Measurements from ENCODE around the gene SMC1A.
"Not testable (repeated sequence)": the region's sequence is repeated elsewhere in the genome, so short reads cannot be mapped to it uniquely, and the experiment has no call there.

The SMC1A gene

DNA sequence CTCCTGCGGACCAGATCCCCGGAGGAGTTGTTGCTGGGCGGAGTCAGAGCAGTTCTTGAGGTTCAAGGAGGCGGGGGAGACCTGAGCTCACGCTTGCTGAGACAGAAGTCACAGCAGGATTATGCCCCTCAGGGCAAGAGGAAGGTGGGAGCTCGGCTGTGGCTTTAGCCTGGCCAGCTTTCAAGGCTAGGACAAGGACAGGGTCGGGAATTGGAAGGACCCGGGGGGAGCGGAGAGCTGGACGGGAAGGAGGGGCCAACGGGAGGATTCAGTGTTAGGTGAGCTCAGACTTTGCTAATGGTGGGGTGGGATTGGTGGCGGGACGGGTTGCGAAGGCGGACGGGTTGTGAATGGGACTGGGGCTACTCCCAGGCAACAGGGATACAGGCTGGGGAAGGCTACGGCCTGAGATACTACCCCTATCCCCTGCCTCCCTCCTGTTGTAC is 430 bp upstream of the SMC1A start, which contains the start of gene RIBC1:
Gene RIBC1 (plus strand): TSS at position 13 of the 446 bp plus-strand sequence. CDS start 3,404 bp downstream, outside the sequence.
- DNase-seq (ENCODE audit: low read depth in 2 of 2): no peak

DNA sequence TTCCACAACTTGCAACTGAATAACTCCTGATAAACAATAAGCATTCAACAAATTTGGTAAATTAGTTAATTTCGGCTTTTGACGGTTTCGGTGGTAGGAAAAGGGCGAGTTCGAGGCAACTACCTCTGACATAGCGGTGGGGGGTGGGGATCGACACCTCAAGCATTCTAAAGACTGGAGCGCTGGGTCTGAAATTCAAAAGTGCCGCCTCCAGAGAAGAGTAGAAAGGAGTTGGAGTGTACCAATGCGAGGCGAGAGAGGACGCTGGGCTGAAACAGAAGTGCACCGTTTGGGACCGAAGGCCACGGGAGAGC is 725 bp downstream of the SMC1A start:
- DNase-seq (ENCODE audit: low read depth in 2 of 2): no peak

DNA sequence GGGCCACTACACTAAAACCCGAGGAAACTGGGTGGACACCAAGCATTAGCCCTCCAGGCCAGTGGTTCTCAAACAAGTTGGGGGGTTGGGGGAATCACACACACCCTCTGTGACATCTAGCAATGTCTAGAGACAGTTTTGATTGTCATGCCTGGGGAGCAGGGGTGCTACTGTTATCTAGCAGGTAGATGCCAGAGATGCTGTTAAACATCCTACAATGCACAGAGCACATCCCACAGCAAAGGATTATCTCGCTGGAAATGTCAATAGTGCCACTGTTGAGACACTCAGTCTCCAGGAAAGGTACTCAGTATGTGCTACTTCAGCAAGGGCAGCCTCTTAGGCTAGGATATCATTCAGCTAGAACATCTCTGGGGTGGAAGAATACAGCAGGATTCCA is 1.3 kb downstream of the SMC1A start:
- no peak for DNase-seq (ENCODE audit: low read depth in 2 of 2)

DNA sequence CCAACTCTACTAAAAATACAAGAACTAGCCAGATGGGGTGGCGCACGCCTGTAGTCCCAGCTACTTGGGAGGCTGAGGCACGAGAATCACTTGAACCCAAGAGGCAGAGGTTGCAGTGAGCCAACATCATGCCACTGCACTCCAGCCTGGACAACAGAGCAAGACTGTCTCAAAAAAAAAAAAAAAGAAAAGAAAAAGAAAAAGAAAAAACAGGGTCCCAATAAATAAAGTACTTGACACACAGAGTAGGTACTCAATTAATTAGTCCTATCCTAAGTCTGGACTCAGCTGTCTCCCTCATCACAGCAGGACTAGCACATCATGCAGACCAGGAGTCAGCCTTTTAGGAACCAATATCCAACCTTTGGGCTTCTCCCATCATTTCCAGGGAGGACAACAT is 2.1 kb downstream of the SMC1A start:
- not testable (repeated sequence) for DNase-seq (ENCODE audit: low read depth in 2 of 2)

DNA sequence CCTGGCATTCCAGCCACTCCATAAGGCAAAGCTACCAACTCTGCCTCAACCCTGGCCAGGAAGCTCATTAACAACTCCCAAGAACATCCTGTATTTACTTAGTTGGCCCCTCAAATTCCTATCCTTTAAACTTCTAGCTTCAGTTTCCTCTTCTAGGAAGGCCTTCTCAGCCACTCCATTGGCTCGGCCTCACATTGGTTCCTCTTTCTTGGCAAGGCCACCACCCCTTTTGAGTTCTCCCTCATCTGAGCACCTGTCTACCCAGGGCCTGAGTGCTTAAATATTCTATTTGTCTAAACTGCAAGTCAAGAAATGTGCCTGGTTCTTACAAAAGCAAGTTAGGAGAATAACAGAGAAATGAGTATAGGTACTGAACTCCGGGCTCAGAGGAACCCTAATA is 10.0 kb downstream of the SMC1A start:
- no peak for DNase-seq (ENCODE audit: low read depth in 2 of 2)

DNA sequence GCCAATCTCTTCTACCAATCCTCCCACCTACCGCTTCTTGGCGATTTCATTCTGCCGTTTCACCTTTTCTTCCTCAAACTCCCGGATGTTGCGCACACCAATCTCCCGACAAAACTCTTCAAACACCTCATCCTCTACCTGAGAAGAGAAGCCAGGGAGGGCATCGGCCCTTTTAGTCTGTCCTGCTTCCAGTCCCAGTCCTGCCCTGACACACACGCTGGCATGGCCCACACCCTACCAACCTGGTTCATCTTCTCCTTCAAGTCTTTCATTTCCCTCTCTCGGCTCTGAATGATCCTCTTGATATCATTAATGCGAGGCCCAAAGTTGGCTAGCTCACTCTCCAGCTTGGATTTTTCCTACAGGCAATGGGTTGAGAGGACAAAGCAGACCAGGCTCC is 18.9 kb downstream of the SMC1A start:
- no peak for DNase-seq (ENCODE audit: low read depth in 2 of 2)

DNA sequence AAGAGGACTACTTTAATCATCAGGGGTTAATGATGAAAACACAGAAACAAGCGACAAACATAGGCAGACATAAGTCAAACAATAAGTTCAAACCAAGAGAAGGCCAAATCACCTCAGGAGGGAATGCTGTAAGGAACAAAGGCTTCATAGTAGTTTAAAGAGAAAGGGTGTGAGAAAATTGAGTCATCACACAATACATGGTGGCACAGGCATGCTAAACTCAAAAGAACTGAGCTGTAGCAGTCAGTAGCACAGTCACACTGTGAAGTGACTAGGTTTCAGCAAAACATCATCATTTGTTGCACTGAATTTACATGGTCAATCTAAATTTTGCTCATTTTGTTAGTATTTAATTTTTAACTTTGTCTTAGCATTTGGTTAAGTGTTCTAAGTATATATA is 24.2 kb downstream of the SMC1A start:
- no peak for DNase-seq (ENCODE audit: low read depth in 2 of 2)

DNA sequence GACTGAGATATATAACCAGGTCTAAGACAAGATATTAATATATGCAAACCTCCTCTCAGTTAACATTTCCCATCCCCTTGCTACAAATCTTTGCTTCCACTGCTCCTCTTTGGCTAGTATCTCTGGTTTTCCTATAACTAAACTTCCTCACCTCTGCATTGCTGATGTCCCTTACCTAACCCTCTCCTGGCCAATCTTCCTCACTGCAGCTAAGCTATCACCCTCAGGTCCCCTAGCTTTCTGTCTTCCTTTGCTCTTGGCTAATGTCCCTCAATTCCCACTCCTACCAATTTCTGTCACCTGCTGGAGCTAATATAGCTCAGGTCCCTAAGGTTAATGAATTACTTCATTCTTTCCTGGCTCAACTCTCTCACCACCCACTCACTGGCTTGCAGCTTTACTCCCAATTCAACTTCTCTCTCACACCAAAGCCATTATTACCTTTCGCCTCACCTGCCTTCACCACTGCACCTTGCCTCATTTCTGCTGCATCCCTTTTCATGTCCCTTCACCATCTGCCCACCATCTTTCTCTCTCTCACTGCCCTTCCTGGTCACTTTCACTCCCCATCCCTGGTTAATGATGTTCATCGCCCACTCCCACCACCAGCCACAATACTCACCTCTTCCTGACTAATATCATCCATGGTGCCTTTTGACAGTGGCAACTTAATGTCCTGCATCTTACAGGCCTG is 26.7 kb downstream of the SMC1A start:
- no peak for DNase-seq (ENCODE audit: low read depth in 2 of 2)

DNA sequence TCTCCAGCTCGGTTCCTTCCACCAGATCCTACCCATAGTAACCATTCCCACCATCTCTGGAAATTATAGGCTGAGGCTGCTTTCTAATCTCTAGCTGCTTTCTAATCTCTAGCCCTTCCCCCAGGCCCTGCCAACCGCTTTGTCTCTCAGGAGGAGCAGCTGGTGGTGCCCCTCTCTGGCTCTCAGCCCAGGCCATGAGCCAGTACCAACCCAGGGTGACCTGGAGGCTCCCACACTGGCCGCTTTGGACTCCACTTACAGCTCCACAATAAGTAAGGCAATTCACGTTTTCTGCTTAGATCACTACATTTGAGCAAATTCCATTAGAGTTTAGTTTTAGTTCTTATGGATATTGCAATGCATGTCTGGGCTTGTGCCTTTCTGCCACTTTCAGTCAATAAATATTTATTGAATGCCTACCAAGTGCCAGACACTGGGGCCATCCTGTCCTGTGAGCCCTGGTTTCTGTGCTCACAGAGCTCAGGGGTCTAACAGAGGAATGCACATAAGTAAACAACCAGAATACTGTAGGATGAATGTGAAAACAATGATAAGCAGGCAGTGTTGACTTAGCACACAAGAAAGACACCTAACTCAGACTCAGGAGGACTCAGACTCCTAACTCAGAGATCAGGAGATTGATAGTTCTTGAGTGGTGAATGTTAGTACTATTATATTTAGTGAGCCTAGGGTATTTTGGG is 38.9 kb downstream of the SMC1A start:
- no peak for DNase-seq (ENCODE audit: low read depth in 2 of 2)

DNA sequence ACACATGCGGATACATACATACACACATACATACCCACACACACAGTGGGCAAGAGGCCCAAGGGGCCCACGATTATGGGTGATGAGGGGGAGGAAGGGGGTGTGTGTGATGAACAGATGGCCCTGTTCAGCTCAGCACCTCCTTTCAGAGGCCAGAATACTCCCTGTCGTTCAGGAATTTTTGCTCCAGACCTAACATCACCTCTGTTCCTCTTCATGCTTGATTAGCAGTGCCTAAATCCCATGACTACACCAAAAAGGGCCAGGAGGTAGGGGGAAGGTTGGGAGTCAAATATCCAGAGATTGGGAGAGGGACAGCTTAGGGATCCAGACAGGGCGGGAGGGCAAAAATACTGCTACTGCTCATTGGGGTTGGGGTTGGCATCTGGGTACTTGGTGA is 42.7 kb downstream of the SMC1A start:
- DNase-seq (ENCODE audit: low read depth in 2 of 2): no peak

DNA sequence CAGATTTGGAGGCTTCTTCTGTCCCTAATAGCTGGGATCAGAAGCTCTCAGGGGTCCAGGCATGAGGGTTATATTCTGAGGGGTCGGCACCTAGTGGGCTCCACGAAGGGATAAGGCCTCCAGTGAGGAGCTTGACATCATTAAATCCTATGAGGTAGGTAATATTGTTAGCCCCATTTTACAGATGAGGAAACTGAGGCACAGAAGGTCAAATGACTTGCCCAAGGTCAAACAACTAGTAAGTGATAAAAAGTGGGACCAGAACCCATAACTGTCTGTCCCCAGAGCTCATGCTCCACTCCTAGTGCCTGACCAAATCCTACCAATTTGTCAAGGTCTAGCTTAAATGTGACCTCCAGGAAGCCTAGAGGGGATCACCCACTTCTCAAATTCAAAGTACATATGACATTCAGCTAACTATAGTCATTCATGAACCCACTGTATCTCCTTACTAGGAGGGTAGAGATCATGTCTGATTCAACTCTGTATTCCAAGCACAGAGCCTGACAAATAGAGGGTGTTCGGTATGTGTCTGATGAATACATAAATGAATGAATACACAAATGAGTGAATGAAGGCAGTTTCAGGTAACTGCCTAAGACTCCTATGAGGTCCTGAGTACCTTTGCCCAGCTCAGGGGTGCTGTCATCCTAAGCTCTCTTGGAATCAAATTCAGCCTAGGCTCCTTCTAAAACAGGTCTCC is 43.3 kb downstream of the SMC1A start:
- no peak for DNase-seq (ENCODE audit: low read depth in 2 of 2)

DNA sequence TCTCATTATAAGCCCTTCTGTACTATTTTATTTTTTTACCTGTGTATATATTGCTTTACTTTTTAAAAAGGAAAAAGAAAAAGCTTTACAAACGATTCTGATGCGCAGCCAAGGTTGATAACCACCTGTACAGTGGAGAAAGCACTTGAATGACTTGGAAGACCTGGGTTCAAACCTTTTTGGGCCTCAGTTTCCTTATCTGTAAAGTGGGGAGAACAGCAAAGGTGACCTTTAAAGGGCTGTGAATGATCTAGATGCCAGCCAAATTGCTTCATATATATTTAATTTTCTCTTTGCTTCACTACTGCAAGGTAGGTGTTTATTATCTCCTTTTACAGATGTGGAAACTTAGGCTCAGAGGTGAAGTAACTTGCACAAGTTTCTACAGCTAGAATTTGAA is 45.0 kb downstream of the SMC1A start:
- no peak for DNase-seq (ENCODE audit: low read depth in 2 of 2)

DNA sequence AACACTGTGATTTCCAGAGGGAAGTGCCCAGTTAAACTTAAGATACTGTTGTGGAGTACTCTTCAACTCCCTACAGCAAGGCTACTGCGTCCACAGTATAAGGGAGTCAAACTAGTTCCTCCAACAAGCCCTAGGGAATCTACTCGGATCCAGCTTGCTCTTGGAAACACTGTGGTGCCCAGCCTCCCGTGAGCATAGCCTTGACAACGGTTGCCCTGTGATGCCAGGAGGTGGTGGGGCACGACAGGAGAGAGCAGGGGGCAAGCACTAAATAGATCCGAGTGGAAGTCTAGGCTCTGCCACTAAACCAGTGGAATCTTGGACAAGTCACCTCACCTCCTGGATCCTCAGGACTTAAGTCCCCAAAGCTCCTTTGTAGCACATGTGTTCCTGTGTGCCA is 45.6 kb downstream of the SMC1A start:
- DNase-seq (ENCODE audit: low read depth in 2 of 2): no peak

DNA sequence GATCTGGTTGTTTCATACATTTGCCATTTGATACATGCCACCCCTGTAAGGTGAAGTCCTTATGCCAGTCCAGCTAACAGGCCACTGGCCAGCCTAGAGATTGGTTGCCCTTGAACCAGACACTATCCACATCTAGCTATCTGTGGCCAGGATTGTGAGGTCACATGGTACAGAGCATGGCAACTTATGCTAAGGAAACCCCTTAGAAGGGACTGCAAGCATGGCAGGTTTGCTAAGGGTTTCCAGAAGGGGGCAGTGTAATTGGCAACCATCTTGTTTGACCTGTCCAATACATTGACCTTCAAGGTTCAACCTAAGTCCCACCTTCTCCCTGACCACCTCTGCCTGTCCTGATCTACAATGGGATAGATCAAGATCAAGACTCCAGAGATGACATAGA is 47.5 kb downstream of the SMC1A start:
- DNase-seq (ENCODE audit: low read depth in 2 of 2): no peak

DNA sequence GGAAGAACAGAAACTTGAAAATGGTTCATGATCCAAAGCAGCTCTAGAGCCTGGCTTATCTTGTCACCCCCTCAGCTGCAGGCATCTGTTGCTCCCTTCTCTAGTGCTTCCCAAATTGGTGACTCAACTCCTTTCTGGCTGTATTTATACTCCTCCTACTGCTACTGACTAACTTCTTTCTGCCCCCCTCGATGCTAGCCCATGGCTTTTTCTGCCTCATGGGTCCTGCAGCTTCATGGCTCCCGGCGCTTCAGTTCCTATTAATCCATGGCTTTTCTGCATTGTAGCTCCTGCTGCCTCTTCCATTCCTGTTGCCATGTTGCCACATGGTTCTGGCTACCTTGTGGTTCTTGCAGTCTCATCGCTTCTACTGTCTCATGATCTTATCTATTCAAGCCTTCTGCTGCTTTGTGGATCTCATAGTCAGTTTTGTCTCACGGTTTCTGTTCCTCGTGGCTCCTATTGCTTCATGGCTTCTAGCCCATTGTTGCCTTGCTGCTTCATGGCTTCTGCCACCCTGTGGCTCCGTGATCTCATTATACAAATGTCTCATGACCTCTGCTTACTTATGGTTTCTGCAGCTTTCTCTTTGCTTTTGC is 48.1 kb downstream of the SMC1A start:
- DNase-seq (ENCODE audit: low read depth in 2 of 2): no peak

DNA sequence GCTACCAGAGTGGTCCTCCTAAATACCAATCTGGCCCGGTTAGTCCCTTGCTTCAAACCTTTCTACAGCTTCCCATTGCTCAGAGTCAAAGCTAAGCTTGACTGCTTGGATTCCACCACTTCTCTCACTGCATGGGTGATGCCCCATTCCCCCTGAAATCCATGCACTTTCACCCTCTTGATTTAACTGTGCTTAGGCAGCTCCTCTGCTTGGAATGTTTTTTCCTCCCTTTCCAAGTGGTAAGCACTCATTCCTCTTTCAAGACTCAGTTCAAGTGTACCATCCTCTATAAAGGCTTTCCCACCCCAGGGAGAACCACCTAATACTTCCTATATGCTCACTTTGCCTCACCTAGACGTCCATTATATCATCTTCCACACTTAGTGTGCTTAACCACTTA is 49.1 kb downstream of the SMC1A start:
- no peak for DNase-seq (ENCODE audit: low read depth in 2 of 2)

DNA sequence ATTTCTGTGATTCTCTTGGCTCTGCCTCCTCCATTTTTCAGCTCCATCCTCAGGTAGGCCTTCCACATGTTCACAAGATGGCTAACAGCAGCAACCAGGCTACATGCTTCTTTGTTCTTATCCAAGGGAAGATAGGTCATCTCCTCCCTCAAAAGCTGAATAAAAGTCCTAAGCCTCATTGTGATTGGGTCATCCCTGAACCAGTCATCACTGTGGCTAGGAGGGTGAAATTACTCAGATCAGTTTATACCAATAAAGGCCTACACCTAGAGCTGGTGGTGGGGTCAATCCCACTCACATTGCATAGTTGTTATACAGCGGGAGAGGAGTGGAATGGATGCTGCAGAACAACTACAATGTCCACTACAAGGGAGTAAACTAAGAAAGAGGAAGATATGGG is 56.0 kb downstream of the SMC1A start:
- not testable (repeated sequence) for DNase-seq (ENCODE audit: low read depth in 2 of 2)

DNA sequence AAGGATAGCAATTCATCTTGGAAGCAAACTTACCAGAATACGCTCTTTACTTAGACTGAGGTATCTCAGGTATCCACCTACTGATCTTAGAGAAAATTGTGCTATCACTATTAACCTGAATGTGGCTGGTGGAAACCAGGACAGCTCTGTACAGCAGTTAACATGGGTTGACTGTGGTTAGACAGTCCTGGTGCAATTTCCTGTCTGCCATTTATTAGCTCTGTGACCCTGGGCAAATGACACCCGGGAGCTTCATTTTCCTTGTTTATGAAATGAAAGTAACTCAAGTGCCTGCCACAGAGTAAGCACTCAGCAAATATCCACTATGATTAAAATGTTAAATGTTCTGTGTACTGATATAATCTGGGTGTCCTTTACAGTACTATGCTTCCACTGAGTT is 60.0 kb downstream of the SMC1A start:
- DNase-seq (ENCODE audit: low read depth in 2 of 2): no peak

DNA sequence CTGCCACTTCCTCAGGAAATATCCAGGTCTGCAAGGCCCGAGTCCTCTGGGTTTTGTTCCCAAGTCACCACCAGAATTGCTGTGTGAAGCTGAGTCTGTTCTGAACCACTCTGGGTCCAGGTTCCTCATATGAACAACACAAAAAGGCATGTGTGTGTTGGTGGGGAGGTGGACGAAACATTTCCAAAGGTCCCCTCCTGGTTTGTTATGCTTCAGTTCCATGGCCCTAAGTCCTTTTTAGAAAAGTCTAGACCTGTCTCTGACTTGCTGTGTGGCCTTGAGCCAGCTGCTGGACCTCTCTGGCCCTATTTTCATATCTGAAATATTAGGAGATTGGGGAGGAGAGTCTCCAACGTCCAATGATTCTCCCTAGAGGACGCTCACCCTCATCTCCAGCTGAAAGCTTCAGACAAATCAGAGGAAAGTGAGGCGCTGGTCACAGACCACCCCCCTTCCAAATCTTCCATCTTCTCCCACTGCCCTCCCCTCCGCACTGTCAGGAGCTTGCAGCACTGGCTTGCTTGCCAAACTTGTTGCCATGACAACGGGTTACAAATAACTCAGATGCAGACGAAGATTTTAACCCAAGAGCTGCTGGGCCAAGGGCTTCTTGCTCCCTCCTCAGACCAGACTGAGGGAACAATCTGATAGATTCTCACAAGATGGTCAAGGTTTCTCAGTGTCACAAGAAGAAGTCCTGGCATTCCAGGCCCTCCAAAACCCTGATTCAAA is 64.5 kb downstream of the SMC1A start:
- DNase-seq (ENCODE audit: low read depth in 2 of 2): no peak

DNA sequence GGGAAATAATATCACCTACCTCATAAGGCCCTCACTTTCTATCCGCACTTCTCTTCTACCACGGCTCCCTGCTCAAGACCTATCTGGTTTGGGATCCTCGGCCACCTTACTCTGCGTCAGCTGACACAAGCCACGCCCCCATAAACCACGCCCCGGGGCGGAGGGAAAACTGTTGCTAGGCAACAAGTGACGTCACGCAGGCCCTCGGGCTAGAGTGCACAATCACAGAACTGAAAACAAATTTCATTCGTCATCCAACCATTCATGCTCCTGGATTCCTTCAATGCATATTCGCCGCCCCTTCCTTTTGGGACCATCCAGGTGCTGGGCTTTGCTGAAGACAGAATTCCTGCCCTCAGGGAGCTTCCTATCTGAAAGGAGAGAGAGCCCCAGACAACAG is 66.3 kb downstream of the SMC1A start:
- DNase-seq (ENCODE audit: low read depth in 2 of 2): no peak

DNA sequence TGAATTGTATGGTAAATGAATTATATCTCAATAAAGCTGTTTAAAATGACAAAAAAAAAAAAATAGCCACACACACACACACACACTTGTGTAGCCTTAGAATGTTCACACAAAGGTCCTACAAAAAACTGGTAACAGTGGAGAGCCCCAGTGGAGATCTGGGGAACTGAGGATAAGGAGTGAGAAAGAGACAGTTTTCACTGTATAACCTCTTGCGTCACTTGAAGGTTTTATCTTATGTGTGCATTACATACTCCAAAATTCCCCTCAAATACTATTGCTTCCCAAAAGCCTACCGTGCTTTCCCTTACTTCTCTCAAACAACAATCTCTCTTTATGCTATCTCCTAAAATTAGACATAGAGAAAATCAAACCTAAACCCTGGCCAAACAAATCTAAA is 67.8 kb downstream of the SMC1A start:
- DNase-seq (ENCODE audit: low read depth in 2 of 2): no peak

DNA sequence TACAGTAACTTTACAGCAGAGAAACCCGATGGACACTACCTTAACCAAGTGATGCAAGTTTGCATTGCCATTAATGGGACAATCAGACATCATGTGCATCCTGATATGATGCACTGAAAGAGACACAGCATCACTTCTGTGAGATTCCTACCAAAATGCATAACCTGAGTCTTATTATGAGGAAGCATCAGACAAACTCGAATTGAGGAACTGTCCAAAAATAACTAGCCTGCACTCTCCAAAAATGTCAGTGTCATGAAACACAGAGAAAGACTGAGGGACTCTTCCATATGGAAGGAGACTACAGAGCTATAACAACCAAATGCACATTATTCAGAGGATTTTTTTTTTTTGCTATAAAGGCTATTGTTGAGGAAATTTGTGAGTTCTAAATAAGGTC is 74.5 kb downstream of the SMC1A start:
- no peak for DNase-seq (ENCODE audit: low read depth in 2 of 2)
